GM12878 (cell line): Measurements from ENCODE around the gene RAB6B.

ENCODE experiments used
- CTCF ChIP-seq, 3 experiments: IDR thresholded peaks in 2 of 3; conservative IDR thresholded peaks in 1 of 3; 2 replicates each; pipeline ENCODE4 v1.5.1; 2011; ENCODE audit warnings: low read depth in 3 of 3, low read length in 3 of 3, mild to moderate bottlenecking in 3 of 3, control low read depth in 2 of 3, moderate library complexity in 2 of 3, inconsistent platforms in 1 of 3, mixed read lengths in 1 of 3; ENCODE audit not compliant: control insufficient read depth in 2 of 3, insufficient read depth in 1 of 3; ENCODE audit errors: extremely low read depth in 1 of 3
- EGR1 ChIP-seq, 2 experiments: IDR thresholded peaks; 1 replicate in 1 of 2; 2 replicates in 1 of 2; pipeline ENCODE4 v1.6.1; 2011 to 2012; ENCODE audit warnings: low read depth in 2 of 2, low read length in 2 of 2, borderline replicate concordance in 1 of 2, mild to moderate bottlenecking in 1 of 2, moderate library complexity in 1 of 2
- EZH2 ChIP-seq: IDR thresholded peaks from 2 replicates; pipeline ENCODE4 v1.6.1; 2012; ENCODE audit warnings: low read depth, mild to moderate bottlenecking, control low read depth, inconsistent platforms, low read length, borderline replicate concordance; ENCODE audit not compliant: control insufficient read depth
- SMAD1 ChIP-seq: fragments of 450-650 bp; IDR thresholded peaks from 2 replicates; pipeline ENCODE4 v1.6.1; 2018; ENCODE audit warnings: mild to moderate bottlenecking, low read depth; ENCODE audit not compliant: partially characterized antibody
- SMC3 ChIP-seq: IDR thresholded peaks from 2 replicates; pipeline ENCODE4 v1.6.1; 2011; ENCODE audit warnings: low read length, improper control_type of control experiment, borderline replicate concordance
- USF2 ChIP-seq: IDR thresholded peaks from 2 replicates; pipeline ENCODE4 v1.6.1; 2011; ENCODE audit warnings: low read depth, low read length, improper control_type of control experiment, borderline replicate concordance

GRCh38 chr3:133792171-133792763, 103.4 kb downstream of the RAB6B start:
- TF ChIP-seq USF2 (no peak), EZH2 (no peak), SMAD1 (no peak), SMC3 (no peak), EGR1 (IDR thresholded peaks at IDR 0.05; ENCODE audit: borderline replicate concordance in 1 of 2, low read depth in 2 of 2, low read length in 2 of 2) (no peak), CTCF (IDR thresholded peaks at IDR 0.05 in 2 of 3, conservative IDR thresholded peaks at IDR 0.05 in 1 of 3; ENCODE audit: control insufficient read depth in 2 of 3, extremely low read depth in 1 of 3, insufficient read depth in 1 of 3, low read depth in 3 of 3, low read length in 3 of 3) (no peak)
